H9 (cell line): ENCODE results near the gene ATAD2B. TPM values are rescaled to one million over a fixed set of nuclear protein-coding genes. Genes with fewer than 3 reads are reported as not detected.

Experiments used
- DNase-seq: peaks from one replicate; pipeline ENCODE4 v3.0.0-alpha.2; 2017
- H2AFZ ChIP-seq: one replicate; pipeline ENCODE4 v1.6.1; 2013; ENCODE audit warnings: mild to moderate bottlenecking, low read length, control low read depth, moderate library complexity
- H2AK5ac ChIP-seq: 2 replicates; pipeline ENCODE4 v1.6.1; 2013; ENCODE audit warnings: low read length, control low read depth, mixed read lengths; ENCODE audit not compliant: insufficient read length
- H2BK120ac ChIP-seq: one replicate; pipeline ENCODE4 v1.6.1; 2013; ENCODE audit warnings: low read depth, mild to moderate bottlenecking, low read length, control low read depth, inconsistent platforms; ENCODE audit not compliant: poor library complexity, severe bottlenecking
- H2BK12ac ChIP-seq: 2 replicates; pipeline ENCODE4 v1.6.1; 2013; ENCODE audit warnings: low read length, control low read depth, mixed read lengths, low read depth; ENCODE audit not compliant: insufficient read length
- H2BK15ac ChIP-seq: 2 replicates; pipeline ENCODE4 v1.6.1; 2013; ENCODE audit warnings: low read depth, low read length, control low read depth
- H2BK20ac ChIP-seq: one replicate; pipeline ENCODE4 v1.6.1; 2013; ENCODE audit warnings: low read depth, mild to moderate bottlenecking, low read length, control low read depth, inconsistent platforms; ENCODE audit not compliant: poor library complexity, severe bottlenecking
- H2BK5ac ChIP-seq: 2 replicates; pipeline ENCODE4 v1.6.1; 2013; ENCODE audit warnings: low read length, control low read depth, mixed read lengths; ENCODE audit not compliant: insufficient read length
- H3K14ac ChIP-seq: 2 replicates; pipeline ENCODE4 v1.6.1; 2013; ENCODE audit warnings: low read length, control low read depth; ENCODE audit not compliant: insufficient read depth
- H3K18ac ChIP-seq: 2 replicates; pipeline ENCODE4 v1.6.1; 2013; ENCODE audit warnings: low read depth, mild to moderate bottlenecking, mixed read lengths, low read length, control low read depth; ENCODE audit not compliant: insufficient read length
- H3K23ac ChIP-seq: 2 replicates; pipeline ENCODE4 v1.6.1; 2013; ENCODE audit warnings: low read length, control low read depth, mixed read lengths, low read depth; ENCODE audit not compliant: insufficient read length
- H3K23me2 ChIP-seq: 2 replicates; pipeline ENCODE4 v1.6.1; 2013; ENCODE audit warnings: low read depth, mild to moderate bottlenecking, mixed read lengths, low read length, control low read depth; ENCODE audit not compliant: insufficient read length, poor library complexity, severe bottlenecking
- H3K27ac ChIP-seq: 2 replicates; pipeline ENCODE4 v1.5.1; 2013; ENCODE audit warnings: low read length, control low read depth, mixed read lengths, low read depth; ENCODE audit not compliant: insufficient read length
- H3K27me3 ChIP-seq: 2 replicates; pipeline ENCODE4 v1.6.1; 2013; ENCODE audit warnings: low read length, control low read depth, inconsistent platforms; ENCODE audit not compliant: insufficient read depth
- H3K4ac ChIP-seq: 2 replicates; pipeline ENCODE4 v1.6.1; 2013; ENCODE audit warnings: low read depth, mild to moderate bottlenecking, control low read depth, inconsistent platforms, low read length, moderate library complexity
- H3K4me1 ChIP-seq: 2 replicates; pipeline ENCODE4 v1.6.1; 2013; ENCODE audit warnings: low read length, control low read depth, inconsistent platforms; ENCODE audit not compliant: insufficient read depth
- H3K4me2 ChIP-seq: 2 replicates; pipeline ENCODE4 v1.6.1; 2013; ENCODE audit warnings: low read length, control low read depth, mixed read lengths; ENCODE audit not compliant: insufficient read length, insufficient read depth
- H3K56ac ChIP-seq: 2 replicates; pipeline ENCODE4 v1.6.1; 2013; ENCODE audit warnings: low read depth, mild to moderate bottlenecking, mixed read lengths, low read length, control low read depth; ENCODE audit not compliant: insufficient read length
- H3K79me1 ChIP-seq: 2 replicates; pipeline ENCODE4 v1.6.1; 2013; ENCODE audit warnings: low read depth, mild to moderate bottlenecking, moderate library complexity, low read length, control low read depth, inconsistent platforms; ENCODE audit not compliant: insufficient read depth, poor library complexity, severe bottlenecking
- H3K79me2 ChIP-seq: 2 replicates; pipeline ENCODE4 v1.6.1; 2013; ENCODE audit warnings: low read length, control low read depth, inconsistent platforms; ENCODE audit not compliant: insufficient read depth
- H3K9ac ChIP-seq: 2 replicates; pipeline ENCODE4 v1.6.1; 2013; ENCODE audit warnings: low read length, control low read depth, mixed read lengths; ENCODE audit not compliant: insufficient read length; ENCODE audit errors: extremely low read depth
- H3K9me3 ChIP-seq: one replicate; pipeline ENCODE4 v1.6.1; 2013; ENCODE audit warnings: low read depth, low read length, inconsistent platforms; ENCODE audit not compliant: control insufficient read depth
- H3T11ph ChIP-seq: one replicate; pipeline ENCODE4 v1.6.1; 2013; ENCODE audit warnings: mild to moderate bottlenecking, low read length, control low read depth, inconsistent platforms
- H4K20me1 ChIP-seq: one replicate; pipeline ENCODE4 v1.6.1; 2013; ENCODE audit not compliant: control insufficient read depth, insufficient read length, insufficient read depth
- H4K5ac ChIP-seq: 2 replicates; pipeline ENCODE4 v1.6.1; 2013; ENCODE audit warnings: low read depth, mild to moderate bottlenecking, mixed read lengths, low read length, control low read depth; ENCODE audit not compliant: insufficient read length
- H4K8ac ChIP-seq: replicated peaks from 2 replicates; pipeline ENCODE4 v1.6.1; 2013; ENCODE audit warnings: low read length, control low read depth, mixed read lengths, low read depth; ENCODE audit not compliant: insufficient read length
- H4K91ac ChIP-seq: 2 replicates; pipeline ENCODE4 v1.6.1; 2013; ENCODE audit warnings: low read depth, mild to moderate bottlenecking, moderate library complexity, mixed read lengths, low read length, control low read depth; ENCODE audit not compliant: insufficient read length
- H3K27ac Mint-ChIP-seq, 3 experiments: 2 replicates in 2 of 3; 3 replicates in 1 of 3; pipeline ENCODE4 v1.8.0; 2020 to 2021; ENCODE audit warnings: mixed read lengths in 3 of 3, mild to moderate bottlenecking in 1 of 3, moderate library complexity in 1 of 3
- H3K27me3 Mint-ChIP-seq: 2 replicates; pipeline ENCODE4 v1.8.0; 2021; ENCODE audit warnings: low read depth, mild to moderate bottlenecking, moderate library complexity, mixed read lengths
- H3K36me3 Mint-ChIP-seq, 3 experiments: 2 replicates in 2 of 3; 3 replicates in 1 of 3; pipeline ENCODE4 v1.8.0; 2020 to 2021; ENCODE audit warnings: low read depth in 3 of 3, mixed read lengths in 3 of 3; ENCODE audit not compliant: insufficient read depth in 1 of 3
- H3K4me1 Mint-ChIP-seq, 2 experiments: 2 replicates each; pipeline ENCODE4 v1.8.0; 2020; ENCODE audit warnings: mixed read lengths in 2 of 2
- H3K4me3 Mint-ChIP-seq, 2 experiments: 2 replicates in 1 of 2; 3 replicates in 1 of 2; pipeline ENCODE4 v1.8.0; 2020 to 2021; ENCODE audit warnings: mild to moderate bottlenecking in 2 of 2, mixed read lengths in 2 of 2, moderate library complexity in 1 of 2
- H3K9me3 Mint-ChIP-seq, 2 experiments: 2 replicates in 1 of 2; 3 replicates in 1 of 2; pipeline ENCODE4 v1.8.0; 2020; ENCODE audit warnings: mild to moderate bottlenecking in 2 of 2, mixed read lengths in 2 of 2, moderate library complexity in 1 of 2
- CTCF ChIP-seq: fragments of 200-600 bp; sonication (generic); conservative IDR thresholded peaks from 3 replicates; pipeline ENCODE4 v1.8.0; 2021; ENCODE audit warnings: antibody characterized with exemption, mild to moderate bottlenecking
- WGBS: extraction: QIAGEN DNeasy Blood & Tissue Kit; methylation state at CpG from one replicate; pipeline ENCODE4 v1.1.7; 2013; ENCODE audit warnings: missing lambda C conversion rate, low lambda C conversion rate, mixed read lengths; ENCODE audit not compliant: insufficient read length; ENCODE audit errors: extremely low coverage; 5-methylcytosine and 5-hydroxymethylcytosine counted together
- total RNA-seq: library from RNA; stranded (reverse); gene quantifications from 2 replicates; pipeline ENCODE4 v1.2.1, GENCODE V29; 2021

ATAD2B gene
- total RNA-seq, 1 experiment from 2014 or later: 21.4 TPM

- no peak overlapping the region for H3K27ac ChIP-seq
- peaks cover 4 to 5% of the 10 kb centered on the region in 2 experiments; a peak in 4 of 5 replicates for H3K9me3 Mint-ChIP-seq
- H3K18ac ChIP-seq: no peak overlapping the region
- no CpG with 5 or more reads among the region's 9 CpGs for WGBS
- no peak for TF ChIP-seq CTCF
- no peak overlapping the region for H2AK5ac ChIP-seq
- H3K4me1 Mint-ChIP-seq: no peaks in the 10 kb centered on the region
- H4K8ac ChIP-seq: no peak overlapping the region
- no peaks in the 10 kb centered on the region for H3K27me3 Mint-ChIP-seq
- H2BK12ac ChIP-seq: no peak overlapping the region
- no peak overlapping the region for H3K9ac ChIP-seq
- no peaks in the 10 kb centered on the region for H3K9me3 ChIP-seq
- H3K4me2 ChIP-seq: no peak overlapping the region
- no peak overlapping the region for H3K23ac ChIP-seq
- no peaks in the 10 kb centered on the region for H3K27me3 ChIP-seq
- H3K14ac ChIP-seq: no peak overlapping the region
- H2BK120ac ChIP-seq: no peak overlapping the region
- H2BK20ac ChIP-seq: no peak overlapping the region
- H3K23me2 ChIP-seq: no peaks in the 10 kb centered on the region
- no peaks in the 10 kb centered on the region for H4K20me1 ChIP-seq
- no peak overlapping the region for H3K4me3 Mint-ChIP-seq
- no peak overlapping the region for H4K5ac ChIP-seq
- H2BK15ac ChIP-seq: no peak overlapping the region
- H3K4ac ChIP-seq: no peak overlapping the region
- H3K56ac ChIP-seq: no peak overlapping the region
- no peak overlapping the region for H2AFZ ChIP-seq
- H3K4me1 ChIP-seq: no peaks in the 10 kb centered on the region
- H3K36me3 Mint-ChIP-seq: peaks cover 27 to 41% (median 31%) of the 10 kb centered on the region in 3 experiments
- H4K91ac ChIP-seq: no peak overlapping the region
- H3K79me2 ChIP-seq: no peaks in the 10 kb centered on the region
- no peaks in the 10 kb centered on the region for H3K79me1 ChIP-seq
- no peak overlapping the region for H2BK5ac ChIP-seq
- no peak for DNase-seq
- H3T11ph ChIP-seq: no peak overlapping the region
- H3K27ac Mint-ChIP-seq: no peak overlapping the region
Measured at GRCh38 chr2:23835988-23836387, 90.9 kb downstream of the ATAD2B start.
